Fibroblast of lung (primary cell): Measurements from ENCODE around the gene OLFM3.

ENCODE experiments used
- EZH2 ChIP-seq: IDR thresholded peaks from 2 replicates; pipeline ENCODE4 v1.5.1; 2012; ENCODE audit warnings: low read length, control low read depth, mild to moderate bottlenecking; ENCODE audit errors: missing control alignments
- TF ChIP-seq, protein P1 (sequence below), 2 donors: IDR thresholded peaks in 1 of 2; conservative IDR thresholded peaks in 1 of 2; 1 replicate in 1 of 2; 2 replicates in 1 of 2; pipeline ENCODE4 v1.5.1; 2011 to 2012; ENCODE audit warnings: low read length in 2 of 2, control low read depth in 1 of 2, inconsistent platforms in 1 of 2, low read depth in 1 of 2, mild to moderate bottlenecking in 1 of 2

DNA sequence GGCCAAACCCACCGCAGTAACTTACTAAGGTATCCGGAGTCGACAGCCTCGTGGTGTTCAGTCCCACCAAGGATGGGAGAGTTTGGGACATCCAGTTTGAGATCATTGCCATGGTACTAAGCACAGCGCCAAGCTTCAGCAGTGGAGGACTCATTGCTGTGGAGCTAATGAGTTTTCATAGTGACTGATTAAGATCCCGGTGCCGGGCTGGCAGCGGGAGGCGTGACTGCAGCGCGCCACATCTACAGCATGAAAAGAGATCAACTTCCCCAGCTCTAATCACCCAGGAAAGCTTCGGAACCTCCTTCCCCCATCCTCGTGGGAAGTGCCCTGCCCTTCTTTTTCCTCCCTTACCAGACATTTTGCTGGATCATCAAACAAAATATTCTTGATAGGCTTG, 149.9 kb downstream of the OLFM3 start:
- TF ChIP-seq, protein P1, sequence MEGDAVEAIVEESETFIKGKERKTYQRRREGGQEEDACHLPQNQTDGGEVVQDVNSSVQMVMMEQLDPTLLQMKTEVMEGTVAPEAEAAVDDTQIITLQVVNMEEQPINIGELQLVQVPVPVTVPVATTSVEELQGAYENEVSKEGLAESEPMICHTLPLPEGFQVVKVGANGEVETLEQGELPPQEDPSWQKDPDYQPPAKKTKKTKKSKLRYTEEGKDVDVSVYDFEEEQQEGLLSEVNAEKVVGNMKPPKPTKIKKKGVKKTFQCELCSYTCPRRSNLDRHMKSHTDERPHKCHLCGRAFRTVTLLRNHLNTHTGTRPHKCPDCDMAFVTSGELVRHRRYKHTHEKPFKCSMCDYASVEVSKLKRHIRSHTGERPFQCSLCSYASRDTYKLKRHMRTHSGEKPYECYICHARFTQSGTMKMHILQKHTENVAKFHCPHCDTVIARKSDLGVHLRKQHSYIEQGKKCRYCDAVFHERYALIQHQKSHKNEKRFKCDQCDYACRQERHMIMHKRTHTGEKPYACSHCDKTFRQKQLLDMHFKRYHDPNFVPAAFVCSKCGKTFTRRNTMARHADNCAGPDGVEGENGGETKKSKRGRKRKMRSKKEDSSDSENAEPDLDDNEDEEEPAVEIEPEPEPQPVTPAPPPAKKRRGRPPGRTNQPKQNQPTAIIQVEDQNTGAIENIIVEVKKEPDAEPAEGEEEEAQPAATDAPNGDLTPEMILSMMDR (conservative IDR thresholded peaks at IDR 0.05 in 1 of 2, IDR thresholded peaks at IDR 0.05 in 1 of 2; ENCODE audit: low read depth in 1 of 2, low read length in 2 of 2): no peak
- no peak for TF ChIP-seq EZH2
